ENCODE measurements around the gene PITHD1.

DNA sequence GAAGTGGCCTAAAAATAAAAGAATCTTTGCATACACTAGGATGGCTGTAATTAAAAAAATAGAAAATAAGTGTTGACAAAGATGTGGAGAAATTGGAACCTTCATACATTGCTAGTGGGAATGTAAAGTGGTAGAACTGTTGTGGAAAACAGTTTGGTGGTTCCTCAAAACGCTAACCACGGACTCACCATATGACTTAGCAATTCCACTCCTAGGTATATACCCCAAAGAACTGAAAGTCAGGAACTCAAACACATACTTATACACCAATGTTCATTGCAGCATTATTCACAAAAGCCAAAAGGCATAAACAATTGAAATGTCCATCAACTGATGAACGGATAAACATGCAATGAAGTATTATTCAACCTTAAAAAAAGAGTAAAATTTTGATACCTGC is 57.8 kb downstream of the PITHD1 start:
- TF ChIP-seq POLR2A (IDR thresholded peaks at IDR 0.05; ENCODE audit: low read depth, low read length) (no peak), TAF1 (IDR thresholded peaks at IDR 0.05; ENCODE audit: borderline replicate concordance, low read depth, low read length) (no peak)
